Occipital lobe (tissue), 2 donors: ENCODE results near the gene TNNT2. TPM values are rescaled to one million over a fixed set of nuclear protein-coding genes. Genes with fewer than 3 reads are reported as not detected.

Experiments used
- DNase-seq: peaks from one replicate; lab custom pipeline; 2025; lab: John Stamatoyannopoulos, UW
- total RNA-seq: library from RNA; depleted of rRNA; stranded (reverse); fragments of >200 nt; gene quantifications from one replicate; pipeline ENCODE4 v1.2.3, GENCODE V29; 2014

TNNT2 gene
- total RNA-seq, 1 donor from 2014 or later: not detected

GRCh38 chr1:201357211-201357610 is 20.3 kb downstream of the TNNT2 start:
- DNase-seq: no peak

DNA sequence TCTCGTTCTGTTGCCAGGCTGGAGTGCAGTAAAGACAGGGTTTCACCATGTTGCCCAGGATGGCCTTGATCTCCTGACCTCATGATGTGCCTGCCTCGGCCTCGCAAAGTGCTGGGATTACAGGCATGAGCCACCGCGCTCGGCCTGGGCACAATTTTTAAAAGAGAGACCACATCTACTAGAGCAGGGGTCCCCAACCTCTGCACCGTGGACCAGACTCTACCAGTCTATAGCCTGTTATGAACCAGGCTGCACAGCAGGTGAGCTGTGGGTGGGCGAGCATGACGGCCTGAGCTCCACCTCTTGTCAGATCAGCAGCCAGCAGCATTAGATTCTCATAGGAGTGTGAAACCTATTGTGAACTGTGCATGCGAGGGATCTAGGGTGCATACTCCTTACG is 20.8 kb downstream of the TNNT2 start:
- DNase-seq: no peak

DNA sequence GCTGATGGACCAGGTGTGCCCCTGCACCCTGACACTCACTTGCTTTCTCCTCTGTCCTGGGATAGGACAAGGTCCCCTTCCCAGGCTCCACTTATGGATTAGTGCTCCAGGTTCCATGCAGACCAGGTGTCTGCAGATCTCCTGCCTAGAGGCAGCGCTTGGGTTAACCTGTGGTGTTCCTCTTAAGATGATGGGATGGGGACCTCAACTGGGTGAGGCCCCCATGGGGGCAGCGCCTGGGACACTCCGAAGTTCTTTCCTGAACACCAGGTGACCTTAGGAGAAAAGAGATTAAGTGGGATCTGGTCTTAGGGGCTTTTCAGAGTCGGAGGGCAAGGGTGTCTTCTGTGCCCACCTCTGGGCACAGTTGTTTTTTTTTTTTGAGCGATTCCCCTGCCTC is 21.2 kb downstream of the TNNT2 start:
- DNase-seq: no peak

DNA sequence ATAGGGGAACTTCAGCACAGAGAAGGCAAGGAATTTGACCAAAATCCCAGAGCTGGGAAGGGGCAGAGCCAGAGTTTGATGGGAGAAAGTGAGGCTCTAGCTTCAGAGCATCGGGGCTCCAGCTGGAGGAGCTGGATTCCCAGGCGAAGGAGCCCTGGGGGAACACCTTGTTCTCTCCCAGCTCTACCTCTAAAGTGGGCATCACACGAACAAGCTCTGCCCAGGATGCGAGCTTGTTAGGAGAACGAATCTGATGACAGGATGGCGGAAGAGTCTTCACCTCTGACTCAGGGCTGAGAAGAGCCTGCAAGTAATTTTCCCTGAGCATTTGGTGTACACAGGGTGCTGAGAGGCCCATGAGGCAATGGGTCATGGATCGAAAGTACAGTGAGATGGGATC is 22.0 kb downstream of the TNNT2 start:
- no peak for DNase-seq

DNA sequence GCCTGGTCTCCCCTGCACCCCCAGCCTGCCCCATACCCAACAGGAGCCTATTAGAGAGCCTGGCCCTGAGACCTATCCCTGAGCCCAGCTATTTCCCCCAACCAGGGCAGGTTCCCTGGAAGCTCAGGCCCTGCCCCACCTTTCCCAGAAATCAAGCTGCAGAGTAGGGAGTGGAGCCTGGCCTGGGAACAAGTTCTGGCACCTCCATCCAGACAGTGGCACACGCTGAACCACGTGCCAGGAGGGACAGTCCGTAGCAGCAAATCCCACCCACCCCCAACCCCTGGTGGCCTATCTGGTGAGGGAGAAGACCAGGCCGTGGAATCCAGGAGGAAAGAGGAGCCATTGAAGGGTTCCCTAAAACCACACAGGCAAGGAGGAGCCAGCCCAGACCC is 22.6 kb downstream of the TNNT2 start:
- DNase-seq: no peak

DNA sequence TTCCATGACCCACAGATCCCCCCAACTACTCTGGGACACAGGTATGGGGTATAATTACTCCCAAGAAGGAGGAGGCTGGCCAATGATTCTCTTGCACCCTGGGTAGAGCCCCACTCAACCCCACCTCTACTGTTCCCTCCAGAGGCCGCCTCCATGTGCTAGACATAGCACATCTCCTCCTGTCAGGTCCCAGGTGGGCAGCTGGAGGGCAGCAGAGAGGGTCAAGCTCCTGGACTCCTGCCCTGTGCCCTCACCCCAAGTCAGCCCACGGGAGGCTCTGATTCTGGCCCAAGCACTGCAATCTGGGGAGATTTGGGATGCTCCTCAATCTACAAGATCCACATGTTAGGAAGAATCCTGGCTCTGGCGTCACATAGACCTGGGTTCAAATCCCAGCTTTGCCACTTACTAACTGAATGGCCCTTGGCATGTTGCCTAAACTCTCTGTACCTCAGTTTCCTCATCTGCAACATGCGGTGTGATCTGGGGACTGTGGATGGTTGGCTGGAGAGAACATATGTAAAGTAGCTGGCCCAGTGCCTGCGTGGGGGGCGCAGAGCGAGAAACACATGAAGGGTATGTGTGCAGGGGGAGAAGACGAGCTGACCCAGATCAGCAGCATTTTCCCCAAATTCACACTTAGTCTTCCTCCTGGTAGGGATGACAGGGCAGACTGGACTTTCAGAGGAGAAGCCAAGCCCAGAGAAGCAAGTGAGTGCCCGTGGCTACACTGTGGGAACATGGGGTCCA is 23.2 kb downstream of the TNNT2 start:
- DNase-seq: no peak

- DNase-seq: no peak
Measured at GRCh38 chr1:201353186-201353940, 24.1 kb downstream of the TNNT2 start.

GRCh38 chr1:201351617-201352016 is 25.9 kb downstream of the TNNT2 start:
- DNase-seq: no peak

DNA sequence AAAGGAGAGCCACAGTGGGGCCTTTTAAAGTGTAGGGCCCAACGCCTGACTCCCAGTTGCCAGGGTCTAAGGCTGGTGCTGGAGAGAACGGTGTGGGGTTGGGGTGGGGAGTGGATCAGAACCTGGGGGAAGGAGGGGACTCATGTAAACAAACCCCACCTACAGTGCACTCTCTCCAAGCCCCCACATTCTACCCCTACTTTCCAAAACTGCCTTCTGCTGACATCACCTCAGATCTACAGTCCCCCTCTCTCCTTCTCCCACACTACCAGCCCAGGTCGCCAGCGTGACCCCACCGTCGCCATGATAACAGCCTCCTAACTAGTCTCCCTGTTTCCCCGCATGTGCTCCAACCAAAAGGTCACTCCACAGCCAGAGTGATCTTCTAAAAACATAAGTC is 26.6 kb downstream of the TNNT2 start:
- no peak for DNase-seq

DNA sequence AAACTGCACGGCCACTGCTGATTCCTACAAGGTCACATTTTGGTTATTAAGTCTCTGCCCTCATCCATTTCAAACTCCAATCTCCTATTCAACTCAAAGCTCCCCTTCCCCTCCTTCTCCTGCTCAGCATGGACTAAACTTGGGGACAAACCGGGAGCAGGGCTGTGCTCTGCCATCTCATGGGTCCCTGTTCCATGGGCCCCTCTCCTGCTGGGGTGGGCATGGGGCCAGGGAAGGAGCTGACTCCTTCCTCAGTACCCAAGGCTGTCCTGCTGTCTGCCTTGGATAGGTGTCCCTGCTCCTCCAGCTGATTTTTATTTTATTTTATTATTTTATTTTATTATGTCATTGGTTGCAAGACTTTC is 27.1 kb downstream of the TNNT2 start:
- no peak for DNase-seq

- no peak for DNase-seq
Measured at GRCh38 chr1:201349092-201349491, 28.4 kb downstream of the TNNT2 start.

- no peak for DNase-seq
Measured at GRCh38 chr1:201348211-201348566, 29.3 kb downstream of the TNNT2 start.

GRCh38 chr1:201347498-201348210 is 29.8 kb downstream of the TNNT2 start:
- no peak for DNase-seq

DNA sequence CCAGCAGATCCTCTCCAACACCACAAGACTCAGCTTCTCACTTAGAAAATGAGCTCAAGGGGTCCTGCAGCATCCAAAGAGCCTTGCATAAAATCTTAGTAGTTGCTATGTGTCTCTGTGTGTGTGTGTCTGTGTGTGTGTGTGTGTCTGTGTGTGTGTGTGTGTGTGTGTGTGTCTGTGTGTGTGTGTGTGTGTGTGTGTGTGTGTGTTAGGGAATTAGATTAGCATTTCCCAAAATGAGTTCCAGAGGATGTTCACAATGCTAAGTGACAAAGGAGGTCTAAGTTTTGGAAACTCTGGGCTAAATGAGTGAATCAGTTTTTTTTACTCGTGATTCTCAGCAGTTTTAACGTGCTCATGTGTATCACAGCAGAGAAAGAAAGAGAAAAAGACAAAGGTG is 30.5 kb downstream of the TNNT2 start:
- DNase-seq: no peak

GRCh38 chr1:201346337-201346939 is 31.0 kb downstream of the TNNT2 start:
- DNase-seq: no peak

- no peak for DNase-seq
Measured at GRCh38 chr1:201345081-201345355, 32.5 kb downstream of the TNNT2 start.

DNA sequence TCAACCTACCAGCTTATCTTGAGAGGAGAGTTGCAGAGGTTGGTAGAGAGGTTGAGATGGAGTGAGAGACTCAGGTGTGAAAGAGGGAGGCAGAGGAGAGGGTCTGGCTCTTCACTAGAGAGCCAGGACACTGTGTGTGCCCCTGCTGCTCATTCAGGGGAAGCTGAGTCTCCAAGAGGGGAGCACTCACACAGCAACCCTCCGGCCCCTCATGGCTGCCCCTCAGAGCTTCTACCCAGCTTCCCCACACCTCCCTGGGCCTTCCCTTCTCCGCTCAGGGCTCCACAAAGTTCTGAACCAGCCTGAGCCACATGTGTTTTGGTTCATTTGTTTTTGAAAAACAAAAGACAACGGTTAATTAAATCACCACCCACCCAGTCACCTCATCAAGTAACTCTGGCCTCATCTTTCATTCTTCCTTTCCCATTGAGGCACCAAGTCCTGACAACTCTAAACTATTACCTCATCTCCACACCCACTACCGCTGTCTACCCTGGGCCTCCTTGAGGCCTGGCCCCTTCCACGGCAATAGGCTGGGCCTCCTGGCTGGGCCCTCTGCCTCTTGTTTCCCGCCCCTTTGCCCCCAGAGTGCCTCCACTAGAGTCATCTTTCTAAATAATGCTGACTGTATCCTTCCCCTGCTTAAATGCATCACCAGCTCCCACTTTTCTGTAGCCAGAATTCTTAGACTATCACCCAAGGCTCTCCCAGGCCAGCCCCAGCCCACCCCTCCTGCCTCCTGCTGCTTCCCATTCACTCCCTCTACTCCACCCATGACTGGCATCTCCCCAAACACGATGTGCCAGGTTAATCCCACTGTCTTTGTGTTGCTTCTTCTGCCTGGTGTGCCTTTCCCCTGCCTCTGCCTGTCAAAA is 33.0 kb downstream of the TNNT2 start:
- no peak for DNase-seq

DNA sequence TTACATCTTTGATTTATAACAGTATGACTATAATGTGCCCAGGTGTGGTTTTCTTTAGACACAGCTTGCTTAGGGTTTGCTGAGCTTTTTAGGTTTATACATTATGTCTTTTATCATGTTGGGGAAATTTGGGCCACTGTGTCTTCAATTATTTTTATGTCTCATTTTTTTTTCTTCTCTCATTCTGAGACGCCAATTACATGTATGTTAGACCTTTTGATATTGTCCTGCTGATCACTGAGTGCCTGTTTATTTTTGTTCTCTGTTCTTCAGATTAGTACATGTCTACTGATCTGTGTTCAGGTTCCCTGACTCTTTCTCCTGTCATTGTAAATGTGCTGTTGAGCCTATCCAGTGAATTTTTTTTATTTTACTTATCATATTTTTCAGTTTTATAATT is 36.1 kb downstream of the TNNT2 start:
- DNase-seq: no peak

- DNase-seq: no peak
Measured at GRCh38 chr1:201336711-201337450, 40.6 kb downstream of the TNNT2 start.

DNA sequence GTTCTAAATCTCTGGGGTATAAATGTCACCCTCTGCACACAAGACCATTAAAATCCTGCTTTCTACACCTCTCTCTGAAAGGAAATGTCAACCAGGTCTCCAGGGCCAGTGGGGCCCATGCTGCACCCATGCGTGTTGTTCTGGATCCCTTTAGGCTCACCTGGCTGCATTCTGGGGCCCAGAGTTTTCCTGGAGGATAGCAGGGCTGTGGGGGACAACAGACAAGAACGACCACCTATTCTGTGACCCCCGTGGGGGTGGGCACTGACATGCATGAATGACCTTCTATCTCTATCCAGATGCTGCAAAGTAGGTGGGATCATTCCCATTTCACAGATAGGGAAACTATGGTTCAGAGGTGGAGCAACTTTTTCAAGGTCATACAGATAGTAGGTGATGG is 41.6 kb downstream of the TNNT2 start:
- no peak for DNase-seq
